Activated CD8-positive, alpha-beta T cell treated with anti-CD3 and anti-CD28 coated beads for 36 hours (primary cell): ENCODE data around the gene HAGH. TPM values are rescaled to one million over a fixed set of nuclear protein-coding genes. Genes with fewer than 3 reads are reported as not detected.

Experiments
- ATAC-seq: fragments of 200-7000 bp; cut with Tn5 transposase; one replicate; pipeline ENCODE4 v1.10.0; 2021; ENCODE audit warnings: mild to moderate bottlenecking, moderate library complexity
- CTCF ChIA-PET: fragments of 350-600 bp; sonication (Branson Sonifier 250); formaldehyde crosslinking; loops from one replicate; lab custom pipeline; 2021; ENCODE audit warnings: antibody characterized with exemption; lab: Charles Lee
- POLR2A ChIA-PET: fragments of 350-600 bp; sonication (Branson Sonifier 250); formaldehyde crosslinking; loops from one replicate; lab custom pipeline; 2021; ENCODE audit warnings: antibody characterized with exemption; lab: Charles Lee
- DNase-seq: peaks from one replicate; pipeline ENCODE4 v3.0.0-alpha.2; 2020
- H3K27ac Mint-ChIP-seq: one replicate; pipeline ENCODE4 v1.8.0; 2021; ENCODE audit warnings: mild to moderate bottlenecking, mixed read lengths
- H3K27me3 Mint-ChIP-seq: one replicate; pipeline ENCODE4 v1.8.0; 2021; ENCODE audit warnings: mixed read lengths
- H3K36me3 Mint-ChIP-seq: one replicate; pipeline ENCODE4 v1.8.0; 2021; ENCODE audit warnings: low read depth, mixed read lengths
- H3K4me1 Mint-ChIP-seq: one replicate; pipeline ENCODE4 v1.8.0; 2021; ENCODE audit warnings: low read depth, mixed read lengths
- H3K4me3 Mint-ChIP-seq: one replicate; pipeline ENCODE4 v1.8.0; 2021; ENCODE audit warnings: mild to moderate bottlenecking, moderate library complexity, mixed read lengths
- H3K9me3 Mint-ChIP-seq: one replicate; pipeline ENCODE4 v1.8.0; 2021; ENCODE audit warnings: mixed read lengths
- intact Hi-C: fragments of 100-400 bp; cut with micrococcal nuclease; formaldehyde crosslinking; loops from one replicate; pipeline ENCODE4 v1.10.0; 2022
- total RNA-seq, 2 experiments: library from RNA; stranded (reverse); gene quantifications; one replicate each; pipeline ENCODE4 v1.2.3, GENCODE V29; 2021
- TF ChIP-seq, protein P1 (sequence below): fragments of 200-600 bp; IDR thresholded peaks from one replicate; pipeline ENCODE4 v1.8.0; 2022; ENCODE audit warnings: antibody characterized with exemption, mild to moderate bottlenecking

HAGH gene
- total RNA-seq, 2 experiments from 2014 or later, result 32.0 to 35.7 TPM

DNA sequence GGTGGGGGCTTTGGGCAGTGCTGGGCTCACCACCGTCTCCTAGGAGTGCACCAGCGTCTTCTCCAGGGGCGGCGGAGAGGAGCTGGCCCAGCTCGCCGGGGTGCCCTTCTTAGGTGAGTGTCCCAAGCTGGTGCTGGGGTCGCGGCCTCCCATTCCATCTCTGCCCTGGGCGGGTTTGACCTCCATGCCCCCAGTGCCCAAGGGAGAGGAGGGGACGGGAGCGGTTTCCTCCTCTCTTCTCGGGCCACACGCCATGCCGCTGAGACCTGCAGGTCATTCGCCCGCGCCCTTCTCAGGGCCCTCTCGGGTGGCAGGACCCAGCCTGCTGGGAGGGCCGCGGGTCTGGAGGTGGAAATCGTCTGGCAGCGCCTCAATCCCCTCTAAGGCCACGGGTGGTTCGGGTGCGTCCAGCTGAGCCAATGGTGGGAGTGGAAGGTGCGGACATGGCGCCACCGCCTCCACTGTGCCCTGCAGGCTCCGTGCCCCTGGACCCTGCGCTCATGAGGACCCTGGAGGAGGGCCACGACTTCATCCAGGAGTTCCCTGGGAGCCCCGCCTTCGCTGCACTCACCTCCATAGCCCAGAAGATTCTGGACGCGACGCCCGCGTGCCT lies 38.4 kb downstream of the HAGH start:
- TF ChIP-seq, protein P1, sequence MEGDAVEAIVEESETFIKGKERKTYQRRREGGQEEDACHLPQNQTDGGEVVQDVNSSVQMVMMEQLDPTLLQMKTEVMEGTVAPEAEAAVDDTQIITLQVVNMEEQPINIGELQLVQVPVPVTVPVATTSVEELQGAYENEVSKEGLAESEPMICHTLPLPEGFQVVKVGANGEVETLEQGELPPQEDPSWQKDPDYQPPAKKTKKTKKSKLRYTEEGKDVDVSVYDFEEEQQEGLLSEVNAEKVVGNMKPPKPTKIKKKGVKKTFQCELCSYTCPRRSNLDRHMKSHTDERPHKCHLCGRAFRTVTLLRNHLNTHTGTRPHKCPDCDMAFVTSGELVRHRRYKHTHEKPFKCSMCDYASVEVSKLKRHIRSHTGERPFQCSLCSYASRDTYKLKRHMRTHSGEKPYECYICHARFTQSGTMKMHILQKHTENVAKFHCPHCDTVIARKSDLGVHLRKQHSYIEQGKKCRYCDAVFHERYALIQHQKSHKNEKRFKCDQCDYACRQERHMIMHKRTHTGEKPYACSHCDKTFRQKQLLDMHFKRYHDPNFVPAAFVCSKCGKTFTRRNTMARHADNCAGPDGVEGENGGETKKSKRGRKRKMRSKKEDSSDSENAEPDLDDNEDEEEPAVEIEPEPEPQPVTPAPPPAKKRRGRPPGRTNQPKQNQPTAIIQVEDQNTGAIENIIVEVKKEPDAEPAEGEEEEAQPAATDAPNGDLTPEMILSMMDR, result no peak
- ATAC-seq, result no peak
- Mint-ChIP-seq H3K9me3 (no peaks in the 10 kb centered on the region), H3K36me3 (peaks cover 7% of the 10 kb centered on the region), H3K4me3 (no peak overlapping the region), H3K4me1 (peaks cover 17% of the 10 kb centered on the region), H3K27me3 (no peaks in the 10 kb centered on the region), H3K27ac (no peak overlapping the region)
- DNase-seq, result no peak
- intact Hi-C loops, result no loop called here
- POLR2A ChIA-PET, result interaction anchor here (0.7 to 1.0 kb wide), 2 partner anchors 39 to 50 kb away, joined by 3 read pairs; partner anchors contain the start of genes FAHD1 and HAGH
- CTCF ChIA-PET, result no interaction called here

DNA sequence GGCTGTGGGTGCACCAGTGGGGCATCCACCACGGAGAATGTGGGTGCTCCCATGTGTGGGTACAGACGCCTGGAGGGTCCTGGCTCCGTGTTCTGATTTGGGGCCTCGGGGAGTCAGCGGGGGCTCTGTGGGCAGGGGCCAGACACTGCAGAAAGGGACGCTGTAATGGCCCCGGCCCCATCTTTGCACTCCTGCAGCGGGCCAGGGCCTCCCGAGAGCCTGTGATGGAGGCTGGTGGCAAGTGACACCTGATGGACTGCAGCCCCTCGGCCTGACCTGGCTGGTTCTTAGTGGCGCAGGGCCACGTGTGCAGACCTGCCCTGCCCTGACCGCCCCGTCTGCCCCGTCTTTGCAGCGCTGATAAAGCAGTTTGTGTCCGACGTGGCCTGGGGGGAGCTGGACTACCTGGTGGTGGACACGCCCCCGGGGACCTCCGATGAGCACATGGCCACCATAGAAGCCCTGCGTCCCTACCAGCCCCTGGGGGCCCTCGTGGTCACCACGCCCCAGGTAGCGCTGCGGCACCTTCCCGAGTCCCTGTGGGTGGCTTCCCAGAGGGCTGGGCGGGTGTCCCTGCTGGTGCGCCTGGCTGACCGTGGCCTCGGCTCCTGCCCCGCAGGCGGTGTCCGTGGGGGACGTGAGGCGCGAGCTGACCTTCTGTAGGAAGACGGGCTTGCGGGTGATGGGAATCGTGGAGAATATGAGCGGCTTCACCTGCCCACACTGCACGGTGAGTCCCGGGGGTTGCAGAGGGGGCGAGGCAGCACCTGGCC lies 39.1 kb downstream of the HAGH start:
- Mint-ChIP-seq H3K4me1 (peaks cover 17% of the 10 kb centered on the region), H3K4me3 (no peak overlapping the region), H3K36me3 (peaks cover 7% of the 10 kb centered on the region), H3K9me3 (no peaks in the 10 kb centered on the region), H3K27me3 (no peaks in the 10 kb centered on the region), H3K27ac (no peak overlapping the region)
- DNase-seq (no peak), ATAC-seq (no peak)
- intact Hi-C loops, result no loop called here
- TF ChIP-seq, protein P1, result no peak
- CTCF ChIA-PET, result no interaction called here
- POLR2A ChIA-PET, result interaction anchor here (0.7 to 1.0 kb wide), 2 partner anchors 40 to 51 kb away, joined by 3 read pairs; partner anchors contain the start of genes FAHD1 and HAGH

DNA sequence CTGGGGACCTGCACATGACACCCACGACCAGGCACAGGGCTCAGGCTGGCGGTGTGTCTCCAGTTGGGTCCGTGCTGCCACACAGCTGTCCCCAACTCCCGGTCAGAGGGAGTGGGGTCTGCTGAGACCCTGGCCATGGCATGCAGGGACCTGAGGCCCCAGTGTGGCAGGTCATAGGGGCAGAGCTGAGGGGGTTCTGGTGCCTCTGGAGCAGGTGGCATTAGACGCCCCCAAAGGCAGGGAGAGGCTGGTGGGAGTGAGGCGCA lies 39.6 kb downstream of the HAGH start:
- peaks cover 7% of the 10 kb centered on the region for H3K36me3 Mint-ChIP-seq
- intact Hi-C loops, result no loop called here

DNA sequence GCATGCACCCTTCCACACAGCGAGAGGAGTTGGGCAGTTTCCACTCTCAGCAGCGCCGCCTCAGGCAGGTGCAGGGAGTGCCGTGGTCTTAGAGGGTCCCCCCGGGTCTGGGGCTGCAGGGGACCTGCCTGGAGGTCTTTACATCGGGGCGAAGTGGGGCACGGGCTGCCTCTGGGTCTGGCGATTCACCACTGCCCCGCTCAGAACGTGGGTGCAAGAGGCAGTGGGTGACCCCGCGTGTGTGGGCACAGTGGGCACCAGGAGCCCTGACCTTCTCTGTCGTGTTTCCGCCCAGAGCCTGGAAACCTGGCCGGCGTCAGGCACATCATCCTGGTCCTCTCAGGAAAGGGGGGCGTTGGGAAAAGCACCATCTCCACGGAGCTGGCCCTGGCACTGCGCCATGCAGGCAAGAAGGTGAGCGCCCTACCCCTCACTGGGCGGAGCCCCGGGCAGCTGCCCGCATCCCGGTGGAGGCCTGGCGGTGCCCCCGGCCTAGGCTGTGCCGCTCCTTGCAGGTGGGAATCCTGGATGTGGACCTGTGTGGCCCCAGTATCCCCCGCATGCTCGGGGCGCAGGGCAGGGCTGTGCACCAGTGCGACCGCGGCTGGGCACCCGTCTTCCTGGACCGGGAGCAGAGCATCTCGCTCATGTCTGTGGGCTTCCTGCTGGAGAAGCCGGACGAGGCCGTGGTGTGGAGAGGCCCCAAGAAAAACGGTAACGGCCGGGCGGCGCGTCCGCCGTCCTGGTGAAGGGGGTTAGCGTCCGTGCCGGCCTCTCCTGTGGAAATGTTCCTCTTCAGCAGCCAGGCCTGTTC lies 40.2 kb downstream of the HAGH start:
- no peak for DNase-seq
- peaks cover 7% of the 10 kb centered on the region for H3K36me3 Mint-ChIP-seq
- no peaks in the 10 kb centered on the region for H3K9me3 Mint-ChIP-seq
- no peak overlapping the region for H3K27ac Mint-ChIP-seq
- TF ChIP-seq, protein P1, result no peak
- no peak for ATAC-seq
- ChIA-PET CTCF (no interaction called here), POLR2A (no interaction called here)
- no peak overlapping the region for H3K4me3 Mint-ChIP-seq
- intact Hi-C loops, result no loop called here
- H3K27me3 Mint-ChIP-seq, result no peaks in the 10 kb centered on the region
- peaks cover 21% of the 10 kb centered on the region for H3K4me1 Mint-ChIP-seq

More for the DNA sequence above, 39.6 kb downstream of the HAGH start:
- Mint-ChIP-seq H3K4me1 (peaks cover 17% of the 10 kb centered on the region), H3K27me3 (no peaks in the 10 kb centered on the region), H3K9me3 (no peaks in the 10 kb centered on the region), H3K4me3 (no peak overlapping the region), H3K27ac (no peak overlapping the region)
- CTCF ChIA-PET, result no interaction called here
- TF ChIP-seq, protein P1, result no peak
- POLR2A ChIA-PET, result no interaction called here
- DNase-seq, result no peak
- no peak for ATAC-seq

DNA sequence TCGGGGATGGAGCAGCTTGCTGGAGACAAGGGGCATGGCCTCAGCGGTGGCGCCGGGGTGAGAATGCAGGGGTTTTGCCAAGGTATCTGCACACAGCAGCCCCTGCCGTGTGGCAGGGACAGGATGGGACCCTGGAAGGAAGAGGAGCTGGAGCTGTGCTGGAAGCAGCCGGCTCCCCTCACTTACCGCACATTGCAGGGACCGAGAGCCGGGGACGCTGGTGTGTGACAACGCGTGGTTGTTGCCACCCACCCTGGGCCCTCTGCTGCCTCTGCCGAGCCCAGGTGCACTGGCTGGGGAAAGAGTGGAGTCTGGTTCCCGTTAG lies 40.8 kb downstream of the HAGH start:
- ChIA-PET CTCF (no interaction called here), POLR2A (no interaction called here)
- no peaks in the 10 kb centered on the region for H3K27me3 Mint-ChIP-seq
- no peak overlapping the region for H3K4me3 Mint-ChIP-seq
- ATAC-seq (no peak), DNase-seq (no peak)
- no peak overlapping the region for H3K27ac Mint-ChIP-seq
- intact Hi-C loops, result no loop called here
- TF ChIP-seq, protein P1, result no peak
- H3K36me3 Mint-ChIP-seq, result peaks cover 7% of the 10 kb centered on the region
- peaks cover 27% of the 10 kb centered on the region for H3K4me1 Mint-ChIP-seq
- H3K9me3 Mint-ChIP-seq, result no peaks in the 10 kb centered on the region
